ENCODE data around the gene PSAPL1.

DNA sequence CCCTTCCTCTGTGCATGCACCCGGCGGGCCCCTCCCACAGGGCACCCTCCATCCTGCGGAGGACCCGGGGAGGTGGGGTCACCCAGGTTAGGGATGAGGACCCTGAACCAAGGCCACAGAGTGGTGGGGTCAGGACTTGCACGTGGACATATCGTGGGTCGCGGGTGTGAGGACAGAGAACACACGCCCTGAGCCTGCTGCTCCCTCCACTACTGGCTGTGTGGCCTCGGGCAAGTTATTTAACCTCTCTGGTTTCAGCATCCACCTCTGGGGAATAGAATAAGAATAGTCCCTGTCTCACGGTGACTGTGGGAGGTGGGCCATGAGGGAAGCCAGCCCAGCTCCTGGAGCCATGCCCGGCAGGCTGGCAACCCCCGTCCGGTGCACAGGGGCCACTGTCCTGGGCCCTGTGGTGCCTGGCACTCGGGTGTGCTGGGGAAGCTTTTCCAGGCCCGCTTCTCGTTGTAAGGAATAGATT lies 5.1 kb downstream of the PSAPL1 start:
- TF ChIP-seq EZH2 (IDR thresholded peaks at IDR 0.05) (no peak), RAD21 (IDR thresholded peaks at IDR 0.05; ENCODE audit: low read depth) (no peak), JUND (IDR thresholded peaks at IDR 0.05) (no peak), SP1 (IDR thresholded peaks at IDR 0.05; ENCODE audit: low read depth) (no peak)
- TF ChIP-seq, protein P1, sequence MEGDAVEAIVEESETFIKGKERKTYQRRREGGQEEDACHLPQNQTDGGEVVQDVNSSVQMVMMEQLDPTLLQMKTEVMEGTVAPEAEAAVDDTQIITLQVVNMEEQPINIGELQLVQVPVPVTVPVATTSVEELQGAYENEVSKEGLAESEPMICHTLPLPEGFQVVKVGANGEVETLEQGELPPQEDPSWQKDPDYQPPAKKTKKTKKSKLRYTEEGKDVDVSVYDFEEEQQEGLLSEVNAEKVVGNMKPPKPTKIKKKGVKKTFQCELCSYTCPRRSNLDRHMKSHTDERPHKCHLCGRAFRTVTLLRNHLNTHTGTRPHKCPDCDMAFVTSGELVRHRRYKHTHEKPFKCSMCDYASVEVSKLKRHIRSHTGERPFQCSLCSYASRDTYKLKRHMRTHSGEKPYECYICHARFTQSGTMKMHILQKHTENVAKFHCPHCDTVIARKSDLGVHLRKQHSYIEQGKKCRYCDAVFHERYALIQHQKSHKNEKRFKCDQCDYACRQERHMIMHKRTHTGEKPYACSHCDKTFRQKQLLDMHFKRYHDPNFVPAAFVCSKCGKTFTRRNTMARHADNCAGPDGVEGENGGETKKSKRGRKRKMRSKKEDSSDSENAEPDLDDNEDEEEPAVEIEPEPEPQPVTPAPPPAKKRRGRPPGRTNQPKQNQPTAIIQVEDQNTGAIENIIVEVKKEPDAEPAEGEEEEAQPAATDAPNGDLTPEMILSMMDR (IDR thresholded peaks at IDR 0.05 in 2 of 3, conservative IDR thresholded peaks at IDR 0.05 in 1 of 3; ENCODE audit: borderline replicate concordance in 1 of 3, insufficient read depth in 1 of 3, low read depth in 2 of 3, low read length in 2 of 3), result no peak
- TF ChIP-seq, protein P2, sequence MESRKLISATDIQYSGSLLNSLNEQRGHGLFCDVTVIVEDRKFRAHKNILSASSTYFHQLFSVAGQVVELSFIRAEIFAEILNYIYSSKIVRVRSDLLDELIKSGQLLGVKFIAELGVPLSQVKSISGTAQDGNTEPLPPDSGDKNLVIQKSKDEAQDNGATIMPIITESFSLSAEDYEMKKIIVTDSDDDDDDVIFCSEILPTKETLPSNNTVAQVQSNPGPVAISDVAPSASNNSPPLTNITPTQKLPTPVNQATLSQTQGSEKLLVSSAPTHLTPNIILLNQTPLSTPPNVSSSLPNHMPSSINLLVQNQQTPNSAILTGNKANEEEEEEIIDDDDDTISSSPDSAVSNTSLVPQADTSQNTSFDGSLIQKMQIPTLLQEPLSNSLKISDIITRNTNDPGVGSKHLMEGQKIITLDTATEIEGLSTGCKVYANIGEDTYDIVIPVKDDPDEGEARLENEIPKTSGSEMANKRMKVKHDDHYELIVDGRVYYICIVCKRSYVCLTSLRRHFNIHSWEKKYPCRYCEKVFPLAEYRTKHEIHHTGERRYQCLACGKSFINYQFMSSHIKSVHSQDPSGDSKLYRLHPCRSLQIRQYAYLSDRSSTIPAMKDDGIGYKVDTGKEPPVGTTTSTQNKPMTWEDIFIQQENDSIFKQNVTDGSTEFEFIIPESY (IDR thresholded peaks at IDR 0.05; ENCODE audit: extremely low read depth, insufficient replicate concordance, low read length), result no peak
